CD4-positive, alpha-beta T cell treated with Interleukin-4 for 4 hours (primary cell): ENCODE measurements around the gene GAL3ST1.
"Not testable (repeated sequence)": the region's sequence is repeated elsewhere in the genome, so short reads cannot be mapped to it uniquely, and the experiment has no call there.

Experiments used
- DNase-seq: peaks from one replicate; pipeline ENCODE4 v3.0.0-alpha.2; 2020

Gene GAL3ST1

DNA sequence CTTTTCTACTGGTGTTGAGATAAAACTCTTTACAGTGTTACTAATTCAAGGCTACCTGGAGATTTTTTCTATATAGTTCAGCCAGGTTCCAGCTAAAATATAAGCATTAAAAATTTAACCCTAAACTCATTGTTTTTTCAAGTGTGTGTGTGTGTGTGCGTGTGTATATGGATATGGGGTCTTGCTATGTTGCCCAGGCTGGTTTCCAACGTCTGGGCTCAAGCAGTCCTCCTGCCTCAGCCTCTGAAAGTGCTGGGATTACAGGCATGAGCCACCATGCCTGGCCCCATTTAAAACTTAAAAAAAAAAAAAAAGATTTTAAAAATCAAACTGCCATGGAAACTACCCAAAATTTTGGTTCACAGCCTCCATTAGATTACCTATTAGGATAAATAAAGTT, 21.7 kb upstream of the GAL3ST1 start:
- DNase-seq = no peak

- not testable (repeated sequence) for DNase-seq
Measured at GRCh38 chr22:30592360-30592713, 17.9 kb upstream of the GAL3ST1 start.

- DNase-seq = peak; percentile 98
Measured at GRCh38 chr22:30591588-30592359, 17.3 kb upstream of the GAL3ST1 start, which contains the start of gene PES1. PES1 (minus strand) TSS chr22:30591910; CDS start chr22:30591833, 77 bp downstream.

- no peak for DNase-seq
Measured at GRCh38 chr22:30591191-30591587, 16.7 kb upstream of the GAL3ST1 start.

GRCh38 chr22:30586414-30586813, 11.9 kb upstream of the GAL3ST1 start:
- no peak for DNase-seq

- DNase-seq = no peak
Measured at GRCh38 chr22:30584441-30584840, 10.0 kb upstream of the GAL3ST1 start.

- no peak for DNase-seq
Measured at GRCh38 chr22:30582788-30583545, 8.5 kb upstream of the GAL3ST1 start.

- DNase-seq = no peak
Measured at GRCh38 chr22:30582051-30582450, 7.6 kb upstream of the GAL3ST1 start.

DNA sequence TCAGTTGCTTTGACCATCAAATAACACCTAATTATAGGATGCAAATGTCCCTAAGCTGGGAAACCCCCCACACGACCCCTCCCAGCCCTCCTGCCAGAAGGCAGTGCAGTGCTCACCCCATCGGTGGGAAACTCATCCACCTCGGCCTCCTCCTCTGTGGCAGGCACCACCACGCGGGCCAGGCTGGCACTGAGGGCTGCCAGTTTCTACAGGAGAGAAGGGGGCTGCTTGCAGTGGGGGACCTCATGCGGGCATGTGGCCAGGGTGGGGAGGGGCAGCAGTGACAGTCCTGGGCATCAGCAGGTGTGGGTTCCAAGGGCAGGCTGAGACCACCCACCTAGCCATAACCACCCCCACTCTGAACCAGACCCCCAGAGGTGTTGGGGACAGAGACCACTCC, 6.4 kb upstream of the GAL3ST1 start:
- DNase-seq = no peak

GRCh38 chr22:30578481-30578880, 4.0 kb upstream of the GAL3ST1 start:
- no peak for DNase-seq

- no peak for DNase-seq
Measured at GRCh38 chr22:30575859-30576258, 1.4 kb upstream of the GAL3ST1 start.

DNA sequence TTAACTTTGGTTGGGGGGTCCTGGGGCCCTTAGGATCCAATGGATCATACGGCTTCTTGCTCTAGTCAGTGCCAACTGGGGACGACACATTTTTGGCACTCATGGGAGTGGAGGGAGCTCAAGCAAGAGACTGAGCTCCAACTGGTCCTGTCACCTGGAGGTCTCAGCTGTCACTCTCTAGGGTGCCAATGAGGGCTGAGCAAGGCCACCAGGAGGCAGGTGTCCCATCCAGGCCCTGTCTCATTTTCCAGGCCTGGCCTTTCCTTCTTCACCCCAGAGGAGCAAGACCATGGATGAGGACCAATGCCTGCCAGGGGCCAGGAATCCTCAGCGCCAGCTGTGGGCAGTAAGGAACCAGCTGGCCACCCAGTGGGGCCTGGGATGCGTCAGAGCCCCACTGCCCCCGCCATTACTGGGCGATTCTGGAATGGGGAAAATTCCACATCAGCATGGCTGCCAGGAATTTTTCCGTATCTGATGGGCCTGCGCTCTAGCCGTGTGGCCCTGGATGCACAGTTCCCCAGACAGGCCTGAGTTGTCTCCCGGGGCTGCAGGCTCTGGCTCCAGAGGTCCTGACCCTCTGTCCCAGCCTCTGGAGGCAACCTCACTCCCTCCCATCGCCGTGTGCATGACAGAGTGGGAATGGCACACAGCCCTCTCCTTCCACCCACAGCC, 669 bp upstream of the GAL3ST1 start:
- no peak for DNase-seq

- no peak for DNase-seq
Measured at GRCh38 chr22:30573594-30574094, 821 bp downstream of the GAL3ST1 start.

GRCh38 chr22:30572840-30573593, 1.4 kb downstream of the GAL3ST1 start:
- no peak for DNase-seq

GRCh38 chr22:30572210-30572609, 2.3 kb downstream of the GAL3ST1 start:
- DNase-seq = no peak

- DNase-seq = no peak
Measured at GRCh38 chr22:30569674-30570202, 4.7 kb downstream of the GAL3ST1 start.

GRCh38 chr22:30568137-30568805, 6.2 kb downstream of the GAL3ST1 start:
- DNase-seq = no peak

GRCh38 chr22:30567277-30567676, 7.2 kb downstream of the GAL3ST1 start:
- DNase-seq = not testable (repeated sequence)

GRCh38 chr22:30566125-30566524, 8.3 kb downstream of the GAL3ST1 start:
- DNase-seq = no peak

DNA sequence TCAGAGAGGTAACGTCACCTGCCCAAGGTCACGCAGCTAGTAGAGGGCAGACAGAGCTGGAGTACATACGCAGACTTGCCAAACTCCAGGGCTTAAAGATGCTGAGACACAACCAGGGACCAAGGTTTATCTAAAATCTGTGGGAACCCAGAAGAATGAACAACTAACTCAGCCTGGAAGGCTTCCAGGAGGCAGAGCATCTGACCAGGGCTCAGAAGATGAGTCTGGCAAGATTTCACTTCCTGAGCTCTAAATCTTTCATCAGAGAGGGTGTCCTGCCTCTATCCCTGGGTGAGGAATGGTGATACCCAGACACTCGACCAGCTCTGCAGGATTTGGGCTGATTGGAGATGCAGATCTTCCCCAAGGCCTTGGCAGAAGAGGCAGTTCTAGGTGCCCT, 9.1 kb downstream of the GAL3ST1 start:
- DNase-seq = no peak

DNA sequence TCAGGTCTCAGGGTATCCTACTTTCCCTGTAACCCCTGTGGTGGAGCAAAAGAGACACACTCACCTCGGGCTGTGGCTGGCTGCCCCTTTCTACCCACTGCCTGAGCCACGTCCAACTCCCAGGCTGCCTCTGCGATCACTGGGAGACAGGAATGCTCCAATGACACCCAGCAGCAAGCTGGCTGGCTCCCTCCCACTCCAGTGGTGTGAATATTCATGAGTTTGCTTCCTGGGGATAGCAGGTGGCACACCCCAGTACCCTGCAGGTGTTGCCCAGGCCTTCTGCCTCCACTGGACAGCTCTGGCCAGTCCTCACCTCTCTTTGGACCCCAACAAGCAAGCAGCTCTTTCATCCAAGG, 9.7 kb downstream of the GAL3ST1 start:
- DNase-seq = no peak
